H4 (cell line): ENCODE results near the gene KRT17. TPM values are rescaled to one million over a fixed set of nuclear protein-coding genes. Genes with fewer than 3 reads are reported as not detected.
A peak's percentile ranks its signal among the peaks of the same experiment; 100 is the strongest.
"Not testable (repeated sequence)": the region's sequence is repeated elsewhere in the genome, so short reads cannot be mapped to it uniquely, and the experiment has no call there.

Source experiments
- DNase-seq: peaks from one replicate; pipeline ENCODE4 v3.0.0-alpha.2; 2015; ENCODE audit warnings: low spot score
- total RNA-seq: library from RNA; depleted of rRNA; stranded (reverse); fragments of >200 nt; shearing (Covaris generic); gene quantifications from 2 replicates; pipeline ENCODE4 v1.2.3, GENCODE V29; 2014

KRT17 gene
- total RNA-seq, 1 experiment from 2014 or later, result 81.4 TPM

DNA sequence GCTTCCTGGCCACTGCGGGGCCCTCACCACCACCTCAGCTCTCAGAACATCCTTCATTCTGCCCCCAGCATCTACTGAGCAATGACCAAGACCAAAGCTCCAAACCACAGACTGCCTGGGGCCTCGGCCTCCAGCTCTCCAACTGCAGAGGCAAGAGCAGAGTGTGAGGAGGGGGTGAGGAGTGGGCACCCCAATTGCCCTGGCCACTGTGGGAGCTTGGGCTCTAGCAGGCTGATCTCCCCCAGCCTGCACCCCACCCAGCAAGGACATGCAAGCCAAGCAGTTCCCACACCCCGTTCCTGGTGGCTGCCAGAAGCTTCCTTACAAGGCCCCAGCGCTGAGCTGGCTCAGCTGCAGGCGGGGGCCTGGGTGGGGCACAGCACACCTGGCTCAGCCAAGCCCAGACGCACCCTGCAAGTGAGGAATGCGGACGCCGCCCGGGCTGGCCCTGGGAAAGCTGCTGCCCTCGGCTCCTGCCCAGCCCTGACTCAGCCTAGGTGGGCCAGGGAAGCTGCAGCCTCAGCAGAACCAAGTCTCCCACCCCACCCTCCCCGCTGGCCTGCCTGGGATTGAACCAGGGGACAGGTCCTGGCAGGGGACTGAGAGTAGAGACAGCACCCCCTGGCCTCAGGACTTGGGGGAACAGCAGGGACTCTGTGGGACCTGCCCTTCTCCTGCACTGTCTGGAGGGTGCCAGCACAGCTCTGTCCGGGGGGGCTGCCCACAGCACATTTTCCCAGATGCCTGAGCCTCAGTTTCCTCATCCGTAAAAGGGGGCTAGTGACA, 29.7 kb upstream of the KRT17 start:
- no peak for DNase-seq

DNA sequence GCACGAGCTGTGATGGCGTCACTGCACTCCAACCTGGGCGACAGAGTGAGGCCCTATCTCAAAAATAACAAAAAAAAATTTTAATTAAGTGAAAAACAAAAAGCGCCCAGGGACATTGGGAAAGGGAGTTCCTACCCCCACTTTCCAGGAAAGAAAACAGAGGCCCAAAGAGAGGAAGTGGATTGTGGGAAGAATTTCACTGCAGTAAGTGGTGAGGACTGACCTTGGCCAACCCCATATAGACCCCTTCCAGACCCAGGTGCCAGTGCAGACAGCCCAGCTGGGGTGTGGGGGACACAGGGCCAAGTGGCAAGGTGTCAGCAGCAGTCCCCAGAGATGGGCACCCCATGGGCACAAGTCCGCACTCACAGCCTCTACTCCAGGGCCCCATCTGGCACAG, 29.0 kb upstream of the KRT17 start:
- no peak for DNase-seq

DNA sequence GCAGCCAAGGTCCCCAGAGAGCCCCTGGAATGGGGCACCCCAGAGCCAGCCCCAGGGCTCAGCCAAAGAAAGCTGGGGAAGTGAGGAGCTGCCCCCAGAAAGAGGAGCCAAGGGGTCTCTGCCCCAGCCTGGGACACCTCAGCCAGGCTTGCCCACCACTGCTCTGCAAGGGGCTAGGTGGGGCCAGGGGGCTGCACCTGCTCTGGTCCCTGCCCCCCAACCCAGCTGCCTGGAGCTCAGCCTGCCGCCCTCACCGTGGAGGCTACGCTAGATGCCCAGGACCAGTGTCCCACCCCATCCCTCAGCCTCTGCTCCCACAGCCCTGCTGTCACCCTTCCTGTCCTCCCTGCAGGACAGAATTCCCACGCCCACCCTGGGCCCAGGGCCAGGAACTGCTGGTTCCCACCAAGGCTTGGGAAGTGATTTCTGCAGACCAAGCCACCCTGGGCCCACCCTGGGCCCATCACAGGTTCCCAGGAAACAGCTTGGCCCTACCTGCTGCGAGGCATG, 28.1 kb upstream of the KRT17 start:
- no peak for DNase-seq

DNA sequence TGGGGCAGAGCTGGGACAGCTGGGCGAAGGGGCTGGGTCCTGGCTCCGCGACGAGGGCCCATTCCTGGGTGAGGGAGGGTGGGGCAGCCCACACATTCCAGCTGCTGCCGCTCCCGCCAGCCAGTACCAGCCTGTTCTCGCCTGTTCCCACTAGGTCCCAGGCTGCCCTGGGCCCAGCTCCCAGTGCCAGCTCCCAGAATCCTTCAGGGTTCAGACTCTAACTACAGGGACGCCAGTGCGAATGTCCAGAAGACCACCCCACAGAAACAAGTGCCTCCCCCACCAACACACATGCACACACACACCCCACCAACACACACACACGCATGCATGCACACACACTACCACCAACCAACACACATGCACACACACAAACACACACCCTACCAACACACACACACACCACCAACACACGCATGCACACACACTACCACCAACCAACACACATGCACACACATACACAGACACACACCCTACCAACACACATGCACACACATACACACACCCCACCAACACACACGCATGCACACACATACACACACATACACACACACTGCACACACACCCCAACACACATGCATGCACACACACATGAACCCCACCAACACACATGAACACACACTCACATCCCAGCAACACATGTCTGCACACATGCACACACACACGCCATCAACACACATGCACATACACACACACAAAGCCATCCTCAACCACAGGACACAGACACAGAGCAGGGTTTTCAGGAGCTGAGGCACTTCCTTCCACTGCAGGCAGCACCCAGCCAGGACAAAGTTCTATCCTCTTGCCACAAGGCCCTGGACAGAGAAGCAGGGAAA, 27.5 kb upstream of the KRT17 start:
- no peak for DNase-seq

DNA sequence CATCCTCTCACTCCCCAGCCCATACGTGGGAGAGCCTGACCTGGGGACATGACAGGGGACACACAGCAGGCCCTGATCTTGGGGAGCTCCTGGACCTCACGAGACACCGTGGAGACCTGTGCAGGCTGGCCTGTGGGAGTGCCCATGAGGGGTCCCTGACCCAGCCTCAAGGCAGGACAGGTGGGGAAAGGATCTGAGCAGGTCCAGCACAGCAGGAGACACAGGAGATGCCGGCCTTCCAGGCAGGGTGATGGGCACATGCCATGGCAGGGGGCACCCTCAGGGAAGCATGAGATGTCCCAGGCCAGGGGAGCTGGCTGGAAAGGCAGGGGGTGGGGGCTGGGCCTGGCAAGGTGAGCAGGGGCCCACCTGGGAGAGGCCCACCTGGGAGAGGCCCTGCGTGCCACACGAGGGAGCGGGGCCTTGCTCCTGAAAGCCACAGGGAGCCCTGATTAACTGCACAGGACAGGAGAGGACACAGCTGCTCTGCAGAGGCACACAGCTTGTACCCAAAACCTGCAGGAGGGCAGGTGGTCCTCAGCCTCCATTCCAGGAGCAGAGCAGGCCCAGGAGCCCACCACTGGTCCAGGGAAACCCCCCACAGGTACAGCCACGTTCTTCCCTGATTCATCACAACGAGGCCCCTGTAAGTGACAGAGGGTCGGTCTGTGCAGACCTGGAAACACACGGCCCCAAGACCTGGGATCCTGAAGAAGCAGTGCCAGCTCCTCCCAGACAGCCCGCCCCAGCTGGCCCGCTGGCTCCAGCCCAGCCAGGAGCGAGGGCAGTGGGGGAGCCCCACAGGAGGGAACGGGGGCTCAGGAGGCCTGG, 26.6 kb upstream of the KRT17 start:
- DNase-seq, result no peak

DNA sequence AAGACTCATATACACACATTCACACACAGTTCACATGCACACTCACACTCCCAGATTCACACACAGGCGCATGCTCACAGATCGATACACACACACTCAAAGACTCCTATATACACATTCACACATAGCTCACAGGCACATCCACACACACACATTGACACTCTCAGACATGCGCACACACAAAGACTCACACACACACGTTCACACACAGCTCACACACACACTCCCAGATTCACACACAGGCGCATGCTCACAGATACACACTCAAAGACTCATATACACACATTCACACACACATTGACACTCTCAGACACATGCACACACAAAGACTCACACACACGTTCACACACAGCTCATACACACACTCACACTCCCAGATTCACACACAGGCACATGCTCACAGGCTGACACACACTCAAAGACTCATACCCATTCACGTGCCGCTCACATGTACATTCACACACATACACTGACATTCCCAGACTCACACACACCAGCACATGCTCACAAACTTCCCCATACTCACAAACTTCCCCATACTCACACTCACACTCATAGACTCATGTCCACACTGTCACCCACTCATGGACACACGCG, 25.6 kb upstream of the KRT17 start:
- DNase-seq, result no peak

DNA sequence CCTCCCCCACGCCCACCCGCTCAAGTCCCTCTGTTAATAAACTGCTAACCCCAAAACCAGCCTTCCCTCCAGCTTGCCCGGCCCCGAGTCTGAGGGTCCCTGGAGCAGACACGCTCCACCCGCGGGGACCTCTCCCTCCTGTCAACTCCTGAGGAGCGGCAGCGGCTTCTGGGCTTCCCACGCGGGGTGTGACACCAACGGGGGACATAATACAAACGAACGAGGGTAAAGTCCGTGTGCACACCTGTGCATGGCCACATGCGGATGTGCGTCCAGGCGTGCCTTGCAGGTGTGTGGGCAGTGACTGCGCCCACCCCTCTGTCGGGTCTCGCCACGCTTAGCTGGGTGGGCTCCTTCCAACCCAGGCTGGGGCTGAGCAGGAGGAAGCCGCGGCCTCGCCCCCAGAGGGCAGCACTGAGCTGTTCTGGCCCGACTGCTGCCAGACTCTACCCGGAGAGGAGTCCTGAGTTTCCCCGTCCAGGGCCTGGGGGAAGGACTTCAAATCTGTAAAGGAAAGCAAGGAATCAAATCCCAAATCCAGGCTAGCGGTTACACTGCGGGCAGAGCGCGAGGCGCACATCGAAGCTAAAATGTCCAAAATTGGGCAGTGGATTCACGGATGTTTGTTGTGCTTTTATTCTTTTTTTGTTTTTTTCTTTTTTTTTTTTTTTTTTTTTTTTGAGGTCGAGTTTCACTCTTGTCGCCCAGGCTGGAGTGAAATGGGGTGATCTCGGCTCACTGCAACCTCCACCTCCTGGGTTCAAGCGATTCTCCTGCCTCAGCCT, 24.2 kb upstream of the KRT17 start:
- peak; percentile 71 for DNase-seq

DNA sequence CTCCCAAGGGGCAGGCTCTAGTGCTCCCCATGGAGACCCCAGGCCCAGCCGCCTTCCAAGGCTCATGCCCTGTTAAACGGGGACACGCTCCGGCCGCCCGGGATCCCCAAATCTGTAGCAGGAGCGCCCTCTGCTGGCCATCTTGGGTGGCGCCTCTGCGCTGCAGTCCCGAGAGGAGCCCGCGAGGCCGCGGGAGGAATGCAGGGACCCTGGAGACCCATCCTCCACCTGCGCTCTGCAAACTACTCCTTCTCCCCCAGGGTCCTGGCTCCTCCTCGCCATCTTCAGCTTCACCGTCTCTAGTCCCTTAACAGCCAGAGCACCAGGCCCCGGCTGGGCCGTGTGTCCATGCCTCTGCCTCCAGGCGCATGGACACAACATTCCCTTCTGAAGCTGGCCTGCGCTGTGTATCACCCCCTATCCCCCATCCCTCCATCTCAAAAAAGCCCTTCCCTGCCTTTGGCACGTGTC, 23.6 kb upstream of the KRT17 start:
- DNase-seq, result peak; percentile 63

DNA sequence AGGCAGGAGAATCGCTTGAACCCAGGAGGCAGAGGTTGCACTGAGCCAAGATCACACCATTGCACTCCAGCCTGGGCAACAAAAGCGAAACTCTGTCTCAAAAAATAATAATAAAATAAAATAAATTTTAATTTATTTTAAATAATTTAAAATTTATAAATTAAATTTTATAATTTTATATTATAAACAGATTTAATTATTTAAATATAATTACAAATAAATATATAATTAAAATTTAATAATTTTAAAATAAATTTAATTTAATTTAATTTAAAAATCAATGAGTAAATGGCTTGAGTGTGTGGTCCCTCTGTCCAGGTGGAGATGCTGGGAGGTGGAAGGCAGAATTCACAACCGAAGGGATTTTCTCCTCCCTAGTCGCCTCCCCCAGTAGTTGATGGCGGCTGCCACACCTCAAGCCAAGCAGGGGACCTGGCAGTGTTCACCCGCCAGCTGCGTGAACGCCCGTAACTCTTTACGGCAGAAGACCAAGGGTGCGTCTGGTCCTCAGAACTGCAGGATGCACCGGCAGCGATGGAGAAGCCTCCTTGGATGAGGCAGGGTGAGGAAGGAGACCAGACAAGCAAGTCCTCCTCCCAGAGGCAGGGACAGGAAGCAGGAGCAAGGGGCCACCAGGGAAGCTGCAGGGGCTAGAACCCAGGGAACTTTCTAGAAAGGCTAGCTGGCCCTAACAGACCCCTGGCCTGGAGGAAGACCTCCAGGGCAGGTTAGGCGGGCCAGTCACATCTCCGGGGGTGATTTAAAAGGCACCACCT, 22.9 kb upstream of the KRT17 start:
- no peak for DNase-seq

DNA sequence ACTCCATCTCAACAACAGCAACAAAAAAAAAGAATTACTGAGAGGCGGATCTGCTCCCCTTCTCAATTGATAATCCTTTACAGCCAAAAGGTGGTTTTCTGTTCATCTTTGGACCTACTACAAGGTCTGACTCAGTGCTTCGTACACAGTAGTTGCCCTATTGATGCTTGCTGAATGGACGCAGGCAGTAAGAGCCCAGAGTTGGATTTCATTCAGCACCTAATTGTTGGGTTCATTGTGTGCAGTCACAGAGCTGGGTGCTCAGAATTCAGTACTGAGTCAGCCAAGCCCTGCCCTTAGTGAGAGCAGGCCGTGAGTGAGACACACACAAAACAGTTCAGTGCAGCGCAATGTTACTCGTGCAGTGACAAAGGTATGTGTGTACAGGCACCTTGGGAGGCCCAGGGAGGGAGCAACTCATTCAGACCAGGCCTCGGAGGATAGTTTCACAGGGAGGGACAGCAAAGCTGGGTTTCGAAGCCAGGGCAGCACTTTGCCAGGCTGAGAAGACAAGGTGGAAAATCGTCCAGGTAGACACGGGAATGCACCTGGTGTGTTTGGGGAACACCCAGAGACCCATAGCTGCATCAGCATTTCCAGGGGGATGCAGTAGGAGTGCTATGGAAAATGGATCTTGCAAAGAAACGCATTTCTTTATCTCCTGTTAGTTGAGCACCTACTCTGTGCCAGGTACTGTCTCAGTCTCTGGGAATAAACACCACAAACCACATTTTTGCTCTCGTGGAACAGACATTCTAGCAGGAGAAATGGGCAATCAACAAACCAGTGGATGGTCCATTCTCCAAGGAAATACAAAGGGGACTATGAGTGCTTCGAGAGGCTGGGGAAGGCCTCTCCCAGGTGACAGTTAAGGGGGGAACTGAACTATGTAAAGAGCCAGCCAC, 18.1 kb upstream of the KRT17 start:
- DNase-seq, result no peak

DNA sequence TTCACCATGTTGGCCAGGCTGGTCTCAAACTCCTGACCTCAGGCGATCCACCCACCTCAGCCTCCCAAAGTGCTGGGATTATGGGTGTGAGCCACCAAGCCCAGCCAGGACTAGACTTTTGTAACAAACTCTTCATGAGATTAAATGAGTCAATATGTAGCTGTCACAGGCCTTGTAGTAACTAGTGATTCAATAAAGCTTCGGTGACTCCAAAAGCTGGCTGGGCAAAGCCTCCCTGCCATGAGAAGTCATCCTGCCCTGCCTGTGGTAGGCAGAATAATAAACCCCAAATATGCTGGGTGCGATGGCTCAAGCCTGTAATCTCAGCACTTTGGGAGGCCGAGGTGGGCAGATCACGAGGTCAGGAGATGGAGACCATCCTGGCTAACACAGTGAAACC, 16.2 kb upstream of the KRT17 start:
- not testable (repeated sequence) for DNase-seq

DNA sequence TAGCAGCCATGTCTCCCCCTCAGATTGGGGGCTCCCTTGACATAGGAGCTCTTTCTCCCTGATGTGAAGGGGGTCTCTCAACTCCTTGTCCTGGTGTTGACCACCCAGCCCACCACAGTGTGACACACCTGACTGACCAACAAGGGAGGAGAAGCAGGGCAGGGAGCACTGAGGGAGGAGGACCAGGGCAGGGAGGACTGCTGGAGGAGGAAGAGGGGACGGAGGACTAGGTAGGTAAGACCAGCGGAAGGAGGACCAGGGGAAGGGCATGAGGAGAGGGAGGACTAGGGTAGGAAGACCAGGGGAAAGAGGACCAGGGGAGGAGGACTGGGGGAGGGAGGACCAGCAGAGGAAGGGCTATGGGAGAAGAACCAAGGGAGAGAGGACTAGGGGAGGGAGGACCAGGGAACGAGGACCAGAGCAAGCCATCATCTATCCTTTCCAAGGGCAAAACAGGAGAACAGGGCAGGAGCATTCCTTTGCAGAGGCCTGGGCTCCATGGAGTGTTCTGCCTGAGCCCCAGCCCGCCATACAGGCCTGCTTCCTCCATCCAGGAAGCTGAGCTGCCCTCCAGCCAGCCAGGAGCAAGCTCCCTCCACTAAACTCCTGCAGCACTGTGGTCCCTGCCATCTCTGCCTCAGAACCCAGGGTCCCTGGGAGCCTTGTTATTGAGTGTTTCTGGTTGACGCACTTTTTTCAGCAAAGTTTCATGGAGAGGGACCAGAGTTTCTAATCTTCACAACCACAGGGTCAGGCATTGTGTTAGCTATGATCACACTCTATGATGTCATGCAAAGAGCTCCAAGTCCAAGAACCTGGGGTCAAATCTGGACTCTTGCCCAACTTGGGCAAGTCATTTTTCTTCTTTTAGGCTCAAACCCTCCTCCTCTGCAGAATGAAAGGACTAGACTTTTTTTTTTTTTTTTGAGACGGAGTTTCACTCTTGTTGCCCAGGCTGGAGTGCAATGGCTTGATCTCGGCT, 15.4 kb upstream of the KRT17 start:
- DNase-seq, result no peak

DNA sequence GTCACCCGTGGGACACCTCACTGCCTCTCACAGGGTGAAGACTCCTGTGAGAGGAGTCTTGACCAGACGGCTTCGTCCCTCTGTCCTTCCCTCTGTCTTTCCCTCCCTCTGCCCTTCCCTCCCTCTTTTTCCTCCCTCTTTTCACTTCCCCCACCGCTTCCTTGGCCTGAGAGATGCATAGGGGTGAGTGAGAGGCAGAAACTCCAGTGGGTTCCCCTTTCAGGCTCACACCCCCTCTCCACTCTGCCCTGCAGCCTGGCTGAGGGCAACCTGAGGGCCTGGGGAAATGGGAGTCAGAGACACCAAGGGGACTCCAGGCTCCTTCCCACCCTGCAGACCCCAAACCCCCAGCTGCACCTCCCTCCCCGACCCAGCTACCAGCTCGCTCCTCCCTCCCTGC, 14.6 kb upstream of the KRT17 start:
- no peak for DNase-seq

DNA sequence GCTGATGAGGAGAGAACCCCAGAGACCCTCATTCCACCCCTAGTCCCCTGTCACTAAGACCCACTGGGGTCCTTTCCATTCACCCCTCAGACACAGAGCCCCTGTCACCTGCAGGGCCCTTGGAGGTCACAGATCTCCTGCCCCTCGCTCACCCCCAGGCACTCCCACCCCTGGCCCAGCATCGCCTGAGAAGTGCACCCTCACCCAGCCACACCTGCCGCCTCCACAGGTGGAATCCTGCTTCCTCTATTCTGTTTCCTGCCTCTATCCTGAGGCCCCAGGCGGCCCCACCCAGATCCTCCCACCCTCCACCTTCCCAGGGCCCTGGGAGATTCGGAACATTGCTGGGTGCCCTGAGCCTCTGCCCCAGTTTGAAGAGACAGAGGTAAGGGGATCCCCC, 13.8 kb upstream of the KRT17 start:
- no peak for DNase-seq

DNA sequence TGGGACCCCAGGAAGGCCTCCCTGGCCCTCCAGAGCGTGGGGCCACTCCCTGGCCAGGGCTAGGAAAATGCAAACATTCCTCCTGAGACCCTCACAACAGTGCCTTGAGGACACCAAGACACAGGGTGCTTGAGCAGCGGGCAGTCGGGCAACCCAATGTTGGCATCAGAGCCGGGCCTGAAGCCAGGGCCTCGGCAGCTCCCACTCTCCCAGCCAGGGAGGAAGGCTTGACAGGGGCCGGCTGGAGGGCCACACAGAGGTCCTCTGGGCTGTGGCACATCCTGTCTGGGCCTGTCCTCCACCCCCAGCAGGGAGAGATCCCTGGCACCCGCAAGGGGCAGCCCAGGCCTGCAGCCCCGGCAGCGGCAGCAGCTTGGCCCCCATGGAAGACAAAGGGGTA, 12.3 kb upstream of the KRT17 start:
- DNase-seq, result no peak

DNA sequence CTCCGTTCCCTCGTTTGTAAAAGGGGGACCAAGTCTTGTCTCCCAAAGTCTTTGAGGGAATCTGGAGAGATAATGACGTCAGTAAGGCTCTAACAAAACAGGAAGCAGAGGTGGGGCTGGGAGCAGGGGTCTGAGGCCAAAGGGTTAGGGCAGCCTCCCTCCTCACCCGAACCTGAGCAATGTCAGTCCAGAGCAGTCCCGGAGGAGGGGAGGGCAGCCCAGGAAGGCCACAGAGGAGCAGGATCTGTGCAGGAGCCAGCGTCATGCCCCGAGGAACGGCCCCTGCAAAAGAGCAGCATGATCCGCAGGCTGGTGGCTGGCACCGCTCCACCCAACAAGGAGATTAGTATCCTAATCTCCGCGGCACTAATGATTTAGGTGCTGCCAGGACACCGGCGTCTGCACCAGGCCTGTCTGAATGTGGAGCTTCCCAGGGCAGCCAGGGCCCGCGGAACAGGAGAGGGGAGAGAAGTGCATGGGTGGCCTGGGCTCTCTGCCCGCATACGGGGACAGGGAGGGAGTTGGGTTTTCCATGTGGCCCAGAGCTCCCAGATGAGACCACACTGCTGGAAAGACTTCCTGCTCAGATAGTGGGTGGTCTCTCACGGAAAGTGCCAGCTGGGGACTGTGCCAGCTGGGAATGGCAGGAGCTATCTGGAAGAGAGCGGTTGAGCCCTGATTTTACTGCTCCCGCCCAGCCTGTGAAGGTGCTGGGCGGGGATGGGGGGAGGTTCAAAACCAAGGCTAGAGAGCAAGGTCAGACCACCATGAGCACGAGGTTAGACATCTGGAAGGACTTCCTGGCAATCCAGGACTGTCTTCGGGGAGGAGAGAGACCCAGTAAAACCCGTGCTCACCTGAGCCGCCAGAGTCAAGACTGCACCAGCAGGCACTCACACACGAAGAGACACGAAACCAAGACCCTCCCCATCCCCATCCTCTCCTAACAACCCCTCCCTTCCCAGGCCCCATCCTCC, 11.0 kb upstream of the KRT17 start:
- peak; percentile 87 for DNase-seq
